Nucleus accumbens (tissue), 56 donors: Measurements from ENCODE around the gene MLPH.

Experiments used
- DNase-seq, 56 donors: peaks; one replicate each; lab custom pipeline; 2025; lab: John Stamatoyannopoulos, UW

Gene MLPH

DNA sequence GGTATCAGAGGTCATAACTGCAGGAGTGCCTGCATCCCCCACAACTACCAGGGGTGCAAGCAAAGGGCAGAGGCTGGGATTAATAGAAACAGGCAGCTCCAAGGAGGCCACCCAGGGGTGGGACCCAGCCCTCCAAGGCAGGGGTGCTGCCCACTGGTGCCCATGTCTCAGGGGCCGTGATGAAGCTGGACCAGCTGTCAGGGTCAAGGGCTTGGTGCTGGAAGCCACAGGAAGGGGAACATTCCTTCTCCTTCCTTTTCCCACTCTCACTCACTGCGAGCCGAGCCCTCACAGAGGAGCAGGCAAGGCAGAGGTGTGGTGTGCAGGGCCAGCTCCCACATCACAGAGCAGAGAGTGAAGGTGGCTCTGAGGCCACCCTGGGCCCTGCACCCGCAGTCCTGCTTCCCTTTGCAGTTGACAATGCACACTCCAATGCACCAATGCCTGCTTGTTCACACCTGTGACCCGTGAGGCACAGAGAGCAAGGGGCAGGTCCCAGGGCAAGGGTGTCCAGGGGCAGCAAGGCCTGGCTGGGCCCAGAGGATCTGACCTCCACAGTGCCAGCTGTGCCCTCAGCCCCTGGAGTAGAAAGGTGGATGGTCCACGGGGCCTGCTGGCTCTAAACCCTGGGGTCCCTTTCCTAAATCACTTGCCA, 28.7 kb downstream of the MLPH start:
- no peak for DNase-seq

DNA sequence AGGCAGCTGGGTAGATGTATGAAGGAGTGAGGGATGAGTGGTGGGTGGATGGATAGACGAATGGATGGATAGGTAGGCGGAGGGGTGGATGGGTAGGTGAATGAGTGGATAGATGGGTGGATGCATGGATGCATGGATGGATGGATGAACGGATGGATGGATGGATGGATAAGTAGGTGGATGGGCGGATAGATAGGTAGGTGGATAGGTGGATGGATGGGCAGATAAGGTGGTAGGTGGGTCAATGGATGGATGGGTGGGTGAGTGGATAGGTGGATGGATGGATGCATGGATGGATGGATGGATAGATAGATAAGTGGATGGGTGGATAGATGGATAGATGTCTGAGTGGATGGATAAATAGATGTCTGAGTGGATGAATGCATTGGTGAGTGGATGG, 30.1 kb downstream of the MLPH start:
- no peak for DNase-seq

DNA sequence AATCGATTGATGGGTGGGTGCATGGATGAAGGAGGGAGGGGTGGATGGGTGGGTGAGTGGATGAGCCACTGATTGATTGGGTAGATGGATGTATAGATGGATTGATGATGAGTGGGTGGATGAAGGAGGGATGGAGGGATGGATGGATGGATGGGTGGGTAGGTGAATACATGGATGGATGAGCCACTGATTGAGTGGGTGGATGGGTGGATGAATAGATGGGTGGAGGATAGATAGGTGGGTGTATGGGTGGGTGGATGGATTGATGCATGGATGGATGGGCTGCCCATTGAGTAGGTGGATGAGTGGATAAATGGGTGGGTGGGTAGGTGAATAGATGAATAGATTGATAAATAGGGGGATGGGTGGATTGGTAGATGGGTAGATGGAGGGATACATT, 30.9 kb downstream of the MLPH start:
- DNase-seq = no peak

DNA sequence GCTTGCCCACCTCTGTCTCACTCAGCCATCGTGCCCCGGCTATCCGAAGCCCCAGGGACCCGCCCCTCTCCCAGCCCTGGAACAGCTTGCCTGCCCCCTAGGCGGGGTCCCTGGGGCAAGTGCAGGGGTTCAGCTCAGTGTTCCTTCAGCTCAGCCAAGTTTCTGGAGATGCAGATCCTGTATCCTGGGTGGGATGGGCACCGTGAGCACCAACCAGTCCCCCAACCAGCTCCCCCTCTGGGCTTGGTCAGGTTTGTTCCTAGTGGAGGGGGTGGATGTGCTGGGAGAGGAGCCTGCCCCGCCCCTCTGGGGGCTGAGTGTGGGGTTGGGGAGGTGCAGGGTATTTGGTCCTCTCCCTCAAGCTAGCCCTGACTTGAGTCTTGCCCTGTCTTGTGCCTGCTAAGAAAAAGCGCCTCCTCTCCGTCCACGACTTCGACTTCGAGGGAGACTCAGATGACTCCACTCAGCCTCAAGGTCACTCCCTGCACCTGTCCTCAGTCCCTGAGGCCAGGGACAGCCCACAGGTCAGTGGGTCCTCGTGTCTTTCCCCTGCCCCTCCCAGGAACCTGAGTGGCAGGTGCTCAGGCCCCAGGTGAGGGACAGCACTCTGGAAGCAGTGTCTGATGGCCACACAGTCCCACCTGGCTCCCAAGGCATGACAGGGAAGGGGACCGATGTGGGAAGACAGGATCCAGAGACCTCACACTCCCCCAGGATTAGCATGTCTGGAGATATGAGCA, 32.6 kb downstream of the MLPH start:
- DNase-seq = no peak

DNA sequence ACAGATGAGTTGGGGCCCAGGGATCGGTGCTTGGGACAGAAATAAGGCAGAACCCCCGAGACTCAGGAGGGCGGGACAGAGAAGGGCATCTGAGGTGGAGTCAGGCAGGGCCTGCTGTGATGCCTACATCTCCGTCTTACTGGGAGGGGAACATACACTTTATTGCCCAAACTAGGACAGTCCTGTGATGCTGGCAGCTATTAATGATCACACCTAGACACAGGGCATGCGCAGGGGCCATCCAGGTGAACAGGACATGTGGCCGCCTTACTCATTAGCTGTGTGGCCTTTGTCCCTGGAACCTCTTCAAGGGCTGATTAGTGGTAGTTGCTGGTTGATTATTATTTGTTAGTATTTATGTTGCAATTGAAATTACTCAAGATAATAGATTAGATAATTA, 33.2 kb downstream of the MLPH start:
- DNase-seq = no peak

DNA sequence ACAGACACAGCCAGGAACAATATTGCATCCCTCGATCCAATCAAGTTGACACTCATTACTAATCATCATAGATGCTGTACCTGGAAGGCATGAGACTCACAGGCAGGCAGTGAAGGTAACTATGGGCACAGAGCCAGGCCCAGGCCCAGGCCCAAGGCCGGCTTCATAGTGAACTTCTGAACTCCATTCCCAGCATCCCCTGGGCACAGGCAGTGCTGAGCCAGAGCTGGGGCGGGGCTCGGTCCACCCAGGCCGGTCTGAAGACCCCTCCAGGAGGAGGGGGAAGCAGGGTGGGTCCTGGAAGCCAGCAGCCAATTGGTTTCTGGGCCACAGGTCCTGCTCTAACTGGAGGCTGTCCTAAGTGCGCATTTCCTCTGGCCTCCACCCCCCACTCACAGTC, 37.6 kb downstream of the MLPH start:
- no peak for DNase-seq

DNA sequence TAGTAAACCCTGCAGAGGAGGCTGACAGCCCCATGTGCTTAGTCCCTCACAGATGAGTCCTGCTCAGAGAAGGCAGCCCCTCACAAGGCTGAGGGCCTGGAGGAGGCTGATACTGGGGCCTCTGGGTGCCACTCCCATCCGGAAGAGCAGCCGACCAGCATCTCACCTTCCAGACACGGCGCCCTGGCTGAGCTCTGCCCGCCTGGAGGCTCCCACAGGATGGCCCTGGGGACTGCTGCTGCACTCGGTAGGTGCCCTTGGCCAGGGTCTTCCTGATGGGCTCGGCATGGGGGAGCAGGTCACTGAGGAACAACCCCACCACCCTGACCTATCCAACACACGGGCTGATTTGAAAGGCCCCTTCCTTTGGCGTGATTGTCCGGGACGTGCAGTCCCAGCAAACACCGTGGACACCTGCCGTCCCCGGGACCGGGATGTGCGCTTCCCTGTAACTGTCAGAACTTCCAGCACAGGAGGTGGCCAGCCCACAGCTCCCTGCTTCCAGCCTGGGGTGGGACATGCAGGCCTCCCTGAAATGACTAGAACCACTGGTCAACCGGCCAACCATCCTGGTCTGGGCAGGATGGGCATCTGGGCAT, 38.6 kb downstream of the MLPH start:
- DNase-seq = no peak

DNA sequence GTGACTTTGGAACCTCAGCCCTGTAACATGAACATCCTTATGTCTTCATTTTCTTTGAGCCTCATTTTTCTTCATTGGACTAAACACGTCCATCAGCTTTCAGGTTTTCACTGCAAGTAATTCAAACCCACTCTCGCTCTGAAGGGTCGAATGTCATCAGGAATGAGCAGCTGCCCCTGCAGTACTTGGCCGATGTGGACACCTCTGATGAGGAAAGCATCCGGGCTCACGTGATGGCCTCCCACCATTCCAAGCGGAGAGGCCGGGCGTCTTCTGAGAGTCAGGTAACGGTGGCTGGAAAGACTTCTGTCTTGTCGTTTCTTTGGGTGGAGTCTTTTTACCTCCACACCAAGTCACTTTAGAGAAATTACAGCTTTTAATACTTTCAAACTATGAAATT, 40.2 kb downstream of the MLPH start:
- no peak for DNase-seq

- no peak for DNase-seq
Measured at GRCh38 chr2:237527766-237528165, 40.7 kb downstream of the MLPH start.

DNA sequence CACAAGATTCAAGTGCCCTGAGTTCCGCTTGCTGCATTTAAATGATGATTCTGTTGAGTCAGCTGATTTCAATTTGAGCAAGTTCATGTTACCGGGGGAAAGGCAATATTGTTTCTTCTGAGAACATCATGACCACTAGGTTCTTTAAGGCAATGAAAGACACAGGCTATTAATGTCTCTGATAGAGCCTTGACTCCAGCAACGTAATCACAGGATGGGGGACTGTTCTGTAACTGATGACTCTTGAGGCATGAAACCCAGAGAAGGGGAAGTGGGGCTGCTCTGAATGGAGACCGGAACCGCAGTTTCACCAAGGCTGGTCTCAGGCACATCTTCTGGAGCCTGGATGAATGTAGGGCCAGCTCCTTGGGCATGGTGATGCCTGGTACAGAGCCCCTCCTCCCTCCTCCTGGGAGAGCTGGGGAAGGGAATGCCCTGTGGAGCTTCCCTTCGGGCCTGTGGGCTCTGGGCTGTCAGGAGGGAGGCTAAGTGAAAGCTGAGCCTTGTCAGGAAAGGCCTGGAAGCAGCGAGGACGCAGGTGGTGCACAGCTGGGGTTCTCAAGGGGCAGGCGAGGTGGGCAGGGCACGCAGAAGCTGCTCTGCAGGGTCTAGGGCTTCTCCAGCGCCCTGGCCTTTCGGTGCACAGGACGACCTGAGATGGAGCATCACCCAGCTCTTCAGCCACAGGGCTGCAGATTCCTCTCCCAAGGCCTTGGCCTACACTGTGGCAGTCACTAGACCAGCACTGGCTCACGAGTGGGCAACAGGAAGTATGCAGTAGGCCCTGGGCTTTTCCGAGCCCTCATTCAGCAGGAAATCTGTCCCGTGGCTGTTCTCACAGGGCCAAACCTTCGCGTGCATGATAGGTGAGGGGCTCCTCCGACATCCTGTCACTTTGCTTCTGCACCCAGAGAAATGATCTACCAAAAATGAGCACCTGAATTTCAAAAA, 42.7 kb downstream of the MLPH start:
- DNase-seq = peak in 2 of 56 donors; percentile 9 to 16

GRCh38 chr2:237530472-237531433, 43.7 kb downstream of the MLPH start:
- DNase-seq = no peak

GRCh38 chr2:237532160-237532559, 45.1 kb downstream of the MLPH start:
- DNase-seq = no peak

DNA sequence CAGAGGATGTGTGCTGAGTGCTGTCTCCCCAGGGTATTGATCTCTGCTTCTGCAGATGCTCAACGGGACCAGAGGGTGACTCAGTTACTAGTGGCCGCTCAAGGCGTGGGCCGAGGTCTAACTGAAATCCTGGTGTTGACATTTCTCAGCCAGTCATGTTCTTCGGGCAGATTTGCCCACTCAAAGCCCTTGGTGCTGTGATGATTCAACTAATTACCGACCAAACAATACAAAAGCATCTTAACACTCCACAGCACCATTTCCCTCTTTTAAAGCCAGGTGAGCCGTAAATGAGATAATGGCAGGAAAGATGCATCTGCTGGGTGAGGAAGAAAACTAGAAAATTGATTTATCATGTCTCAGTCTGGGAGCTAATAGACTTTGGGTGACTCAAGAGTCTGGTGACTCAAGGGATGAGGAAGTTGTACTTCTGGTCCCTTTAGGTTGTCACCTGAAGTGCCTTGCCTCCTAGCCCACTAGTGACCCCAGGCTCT, 46.7 kb downstream of the MLPH start:
- no peak for DNase-seq

DNA sequence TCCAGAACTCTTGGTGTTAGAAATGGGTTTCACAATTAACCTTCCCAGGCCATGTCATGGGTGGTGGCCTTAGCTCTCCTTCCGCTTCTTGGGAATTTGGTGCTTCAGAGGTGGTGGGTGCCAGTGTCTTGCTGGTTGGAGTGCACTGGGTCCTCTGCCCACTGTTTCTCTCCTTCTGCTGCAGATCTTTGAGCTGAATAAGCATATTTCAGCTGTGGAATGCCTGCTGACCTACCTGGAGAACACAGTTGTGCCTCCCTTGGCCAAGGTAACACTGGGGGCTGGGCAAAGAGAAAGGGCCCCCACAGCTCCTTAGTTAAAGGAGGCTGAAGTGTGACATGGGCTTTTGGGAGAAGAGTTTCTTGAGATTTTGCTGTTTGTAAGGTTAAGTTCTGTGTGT, 47.3 kb downstream of the MLPH start:
- no peak for DNase-seq

- DNase-seq = no peak
Measured at GRCh38 chr2:237535385-237536082, 48.5 kb downstream of the MLPH start.

DNA sequence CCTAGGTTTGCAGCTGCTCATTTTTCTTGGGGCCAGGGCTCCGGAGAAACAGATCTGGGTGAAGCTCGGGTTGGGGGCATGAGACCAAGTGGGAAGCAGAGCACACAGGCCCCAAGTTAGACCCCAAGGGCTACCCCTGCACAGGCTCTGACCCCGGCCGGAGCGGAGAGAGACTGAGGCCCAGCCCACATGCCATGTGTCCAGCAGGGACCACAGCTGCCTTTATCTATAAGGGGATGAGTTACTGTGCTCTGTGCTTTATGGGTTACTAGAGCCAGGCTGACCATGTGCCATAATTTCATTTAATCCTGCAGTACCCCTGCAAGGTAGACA, 49.0 kb downstream of the MLPH start:
- DNase-seq = no peak

DNA sequence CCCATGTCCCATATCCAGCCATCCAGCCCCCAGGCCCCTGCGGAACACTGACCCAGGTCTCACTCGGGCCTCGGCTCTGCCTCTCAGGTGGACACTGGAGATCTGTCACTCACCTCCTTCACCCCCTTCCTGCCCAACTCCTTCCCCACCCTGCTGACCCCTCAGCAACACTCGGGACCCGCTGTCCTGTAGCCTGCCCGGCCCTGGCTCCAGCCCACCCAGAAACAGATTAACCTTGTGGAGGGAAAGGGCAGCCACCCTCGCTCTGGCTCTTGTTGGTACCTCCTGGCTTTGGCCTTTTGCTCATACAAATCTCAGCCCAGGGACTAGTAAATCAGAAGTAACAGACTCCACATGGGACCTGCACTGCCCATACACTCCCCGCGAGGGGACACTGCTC, 49.6 kb downstream of the MLPH start:
- no peak for DNase-seq

GRCh38 chr2:237538001-237538720, 51.1 kb downstream of the MLPH start:
- no peak for DNase-seq
